Naive B cell (primary cell): Measurements from ENCODE around the gene STK24. TPM values are rescaled to one million over a fixed set of nuclear protein-coding genes. Genes with fewer than 3 reads are reported as not detected.
A peak's percentile ranks its signal among the peaks of the same experiment; 100 is the strongest.

ENCODE experiments used
- ATAC-seq, 2 donors: fragments of 150-1000 bp; cut with Tn5 transposase; 2 replicates each; pipeline ENCODE4 v1.10.0; 2021; ENCODE audit warnings: low read depth in 2 of 2, mild to moderate bottlenecking in 2 of 2, moderate library complexity in 2 of 2
- DNase-seq: peaks from one replicate; pipeline ENCODE4 v3.0.0; 2022
- H3K27ac Mint-ChIP-seq, 6 donors: one replicate each; pipeline ENCODE4 v1.8.0; 2020 to 2022; ENCODE audit warnings: mild to moderate bottlenecking in 6 of 6, mixed read lengths in 6 of 6, moderate library complexity in 5 of 6, inconsistent platforms in 2 of 6
- H3K27me3 Mint-ChIP-seq, 3 donors: one replicate each; pipeline ENCODE4 v1.8.0; 2021 to 2022; ENCODE audit warnings: mixed read lengths in 3 of 3, mild to moderate bottlenecking in 1 of 3
- H3K36me3 Mint-ChIP-seq, 2 donors: one replicate each; pipeline ENCODE4 v1.8.0; 2020 to 2022; ENCODE audit warnings: mixed read lengths in 2 of 2, inconsistent platforms in 1 of 2, mild to moderate bottlenecking in 1 of 2
- H3K4me1 Mint-ChIP-seq, 3 donors: one replicate each; pipeline ENCODE4 v1.8.0; 2020 to 2022; ENCODE audit warnings: mixed read lengths in 3 of 3, inconsistent platforms in 1 of 3, mild to moderate bottlenecking in 1 of 3, moderate library complexity in 1 of 3
- H3K4me3 Mint-ChIP-seq, 8 donors: one replicate each; pipeline ENCODE4 v1.8.0; 2020 to 2022; ENCODE audit warnings: mild to moderate bottlenecking in 8 of 8, mixed read lengths in 8 of 8, moderate library complexity in 8 of 8, inconsistent platforms in 2 of 8
- H3K9me3 Mint-ChIP-seq, 7 donors: one replicate each; pipeline ENCODE4 v1.8.0; 2020 to 2022; ENCODE audit warnings: mixed read lengths in 7 of 7, mild to moderate bottlenecking in 5 of 7, inconsistent platforms in 2 of 7, moderate library complexity in 1 of 7
- polyA plus RNA-seq, 6 donors: library from polyadenylated mRNA; unstranded; fragments of 300-500 nt; fragmentation: Illumina TruSeq; gene quantifications; one replicate each; pipeline ENCODE4 v1.2.3, GENCODE V29; 2021; ENCODE audit warnings: low read depth in 6 of 6

STK24 gene
- polyA plus RNA-seq, 6 donors from 2014 or later, result 30.2 to 63.1 (median 37.2) TPM

DNA sequence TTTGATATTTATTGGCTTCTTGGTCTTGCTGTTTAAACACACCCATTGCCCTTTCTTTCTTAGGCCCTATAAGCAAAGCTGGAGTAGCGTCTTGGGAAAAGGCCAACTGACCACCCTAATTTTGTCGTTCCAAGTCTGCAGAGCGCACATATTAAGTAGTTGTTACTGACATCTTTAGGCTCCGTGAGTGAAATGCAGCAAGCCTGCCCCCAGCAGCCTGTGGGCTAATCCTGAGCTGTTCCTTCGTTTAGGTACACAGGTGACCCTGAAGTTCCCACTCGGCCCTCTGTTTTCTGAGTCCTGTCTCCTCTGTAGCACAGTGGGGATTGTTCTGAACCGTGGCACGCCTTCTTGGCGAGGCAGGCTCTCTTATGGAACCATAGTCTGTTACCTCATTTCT lies 170.5 kb downstream of the STK24 start:
- H3K27ac Mint-ChIP-seq, result no peak overlapping the region
- H3K4me3 Mint-ChIP-seq, result peak overlapping the region in 1 of 8 donors; percentile 54
- DNase-seq, result no peak
- H3K4me1 Mint-ChIP-seq, result peaks cover 0 to 4% (median 3%) of the 10 kb centered on the region in 3 donors
- no peak for ATAC-seq
- H3K27me3 Mint-ChIP-seq, result peaks cover 4 to 12% (median 4%) of the 10 kb centered on the region in 3 donors
- no peaks in the 10 kb centered on the region for H3K36me3 Mint-ChIP-seq
- no peaks in the 10 kb centered on the region for H3K9me3 Mint-ChIP-seq

DNA sequence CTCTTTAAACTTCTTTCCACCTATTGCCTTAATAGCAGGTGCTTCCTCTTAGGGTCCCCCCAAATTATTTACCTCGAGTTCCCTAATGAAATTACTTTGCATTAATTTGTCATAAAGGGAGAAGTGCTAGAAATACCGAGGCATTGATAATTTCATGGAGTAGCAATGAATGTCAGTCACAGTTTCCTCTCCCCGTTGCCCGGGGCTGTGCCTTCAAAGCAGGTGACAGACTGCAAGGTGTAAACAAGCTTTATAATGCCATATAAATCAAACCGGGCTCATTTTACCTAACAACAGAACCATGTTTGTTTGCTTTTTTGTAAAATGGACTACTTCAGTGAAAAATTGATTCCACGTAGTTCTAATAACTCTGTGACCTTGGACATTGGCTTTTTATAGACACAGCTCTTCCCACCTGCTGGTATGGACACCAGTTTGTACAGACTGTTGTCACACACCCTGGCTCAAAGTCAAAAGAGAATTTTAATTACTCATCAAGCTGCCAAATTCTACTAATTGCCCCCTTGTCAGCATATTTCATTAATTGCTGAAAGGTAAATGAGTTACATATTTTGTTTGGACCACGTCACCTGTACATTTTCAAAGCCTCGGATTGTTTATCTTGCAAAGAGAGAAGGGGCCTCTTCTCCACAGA lies 171.1 kb downstream of the STK24 start:
- DNase-seq, result no peak
- peaks cover 0 to 12% (median 4%) of the 10 kb centered on the region in 3 donors for H3K27me3 Mint-ChIP-seq
- no peak overlapping the region for H3K4me3 Mint-ChIP-seq
- ATAC-seq, result no peak
- no peaks in the 10 kb centered on the region for H3K9me3 Mint-ChIP-seq
- H3K27ac Mint-ChIP-seq, result peak overlapping the region in 1 of 6 donors; percentile 27
- H3K36me3 Mint-ChIP-seq, result no peaks in the 10 kb centered on the region
- H3K4me1 Mint-ChIP-seq, result no peaks in the 10 kb centered on the region

DNA sequence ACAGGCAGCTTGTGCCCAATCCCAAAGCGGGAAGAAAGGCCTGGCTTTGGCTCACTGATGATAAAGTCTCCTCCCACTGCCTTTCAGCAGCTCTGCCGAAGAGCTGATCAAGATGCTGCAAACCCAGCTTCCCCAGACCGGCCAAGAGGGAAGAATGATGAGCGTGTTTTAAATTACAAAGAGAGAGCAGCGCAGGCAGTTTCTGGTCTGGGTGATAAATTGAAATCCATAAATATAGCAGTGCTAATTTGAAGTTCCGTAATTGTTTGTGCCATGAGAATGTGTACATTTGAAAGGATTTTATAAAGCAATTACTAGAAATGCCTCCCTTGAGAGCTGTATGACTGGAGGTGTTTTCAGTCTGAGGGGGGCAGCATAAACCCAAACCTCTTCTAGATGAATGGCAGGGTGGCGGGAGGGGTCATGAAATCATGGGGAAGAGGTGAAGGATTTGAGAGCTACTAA lies 171.8 kb downstream of the STK24 start:
- Mint-ChIP-seq H3K27ac (peak overlapping the region in 1 of 6 donors; percentile 27), H3K27me3 (peaks cover 0 to 10% (median 4%) of the 10 kb centered on the region in 3 donors), H3K9me3 (no peaks in the 10 kb centered on the region), H3K4me1 (no peaks in the 10 kb centered on the region), H3K36me3 (no peaks in the 10 kb centered on the region), H3K4me3 (no peak overlapping the region)
- DNase-seq, result no peak
- ATAC-seq, result no peak

DNA sequence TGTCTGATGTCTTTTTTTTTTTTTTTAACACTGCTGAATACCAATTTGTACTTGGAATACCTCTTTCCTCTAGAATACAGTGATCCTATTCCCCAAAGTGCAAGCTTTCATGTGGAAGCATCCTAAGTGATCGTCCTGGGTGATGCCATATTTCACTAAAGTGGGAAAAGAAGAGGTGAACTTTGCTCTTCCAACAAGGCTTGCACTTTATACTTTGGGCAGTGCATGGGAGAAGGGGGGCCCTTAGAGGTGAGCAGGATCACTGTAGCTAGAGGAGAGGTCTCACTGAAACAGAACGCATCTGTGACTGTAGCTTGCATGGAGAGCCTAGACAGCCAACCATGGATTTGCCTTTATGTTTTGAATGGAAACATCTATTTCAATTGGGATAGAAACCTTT lies 173.8 kb downstream of the STK24 start:
- H3K4me1 Mint-ChIP-seq, result no peaks in the 10 kb centered on the region
- ATAC-seq (no peak), DNase-seq (no peak)
- no peak overlapping the region for H3K4me3 Mint-ChIP-seq
- H3K36me3 Mint-ChIP-seq, result no peaks in the 10 kb centered on the region
- H3K27ac Mint-ChIP-seq, result no peak overlapping the region
- H3K27me3 Mint-ChIP-seq, result peaks cover 0 to 5% (median 4%) of the 10 kb centered on the region in 3 donors
- no peaks in the 10 kb centered on the region for H3K9me3 Mint-ChIP-seq

DNA sequence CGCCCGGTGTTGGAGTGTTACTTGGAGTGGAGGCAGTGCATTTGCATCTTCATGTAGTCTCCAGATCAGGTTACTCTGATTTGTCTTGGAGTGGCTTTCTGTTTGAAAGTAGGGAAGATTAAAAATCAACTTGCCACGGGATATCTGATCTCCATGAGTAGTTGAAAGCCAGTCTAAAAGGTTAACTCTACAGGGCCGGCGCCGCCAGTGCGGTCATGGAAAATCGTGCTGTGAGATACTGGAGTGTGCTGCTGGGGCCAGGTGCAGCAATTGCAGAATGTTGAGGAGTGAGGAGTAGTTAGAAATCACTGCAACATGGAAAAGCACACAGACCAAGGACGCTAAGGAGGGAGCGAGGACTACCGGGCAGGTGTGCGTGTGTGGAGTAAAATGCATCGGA lies 175.0 kb downstream of the STK24 start:
- H3K27me3 Mint-ChIP-seq, result peaks cover 0 to 8% (median 5%) of the 10 kb centered on the region in 3 donors
- H3K4me3 Mint-ChIP-seq, result no peak overlapping the region
- no peak overlapping the region for H3K27ac Mint-ChIP-seq
- ATAC-seq (no peak), DNase-seq (no peak)
- H3K9me3 Mint-ChIP-seq, result no peaks in the 10 kb centered on the region
- no peaks in the 10 kb centered on the region for H3K36me3 Mint-ChIP-seq
- no peaks in the 10 kb centered on the region for H3K4me1 Mint-ChIP-seq

DNA sequence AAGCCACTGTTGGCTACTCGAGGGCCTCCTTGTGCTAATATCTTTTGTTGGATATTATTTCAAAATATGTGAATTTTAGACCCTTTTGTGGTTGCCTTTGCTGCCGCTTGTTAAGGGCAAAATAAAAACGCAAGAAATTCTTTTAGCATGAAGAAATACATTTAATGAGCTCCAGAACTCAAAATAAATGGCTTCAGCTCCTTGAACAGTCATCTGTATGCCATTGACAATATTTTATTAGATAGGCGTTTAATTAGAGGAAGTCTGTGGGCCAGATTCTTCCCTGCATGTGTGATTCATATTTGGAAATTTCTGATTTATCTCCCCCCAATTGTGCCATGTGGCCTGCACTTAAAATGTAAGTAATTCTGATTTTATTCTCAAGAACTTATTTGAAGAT lies 177.2 kb downstream of the STK24 start:
- DNase-seq (no peak), ATAC-seq (no peak)
- Mint-ChIP-seq H3K27ac (no peak overlapping the region), H3K9me3 (no peaks in the 10 kb centered on the region), H3K27me3 (peaks cover 0 to 14% (median 5%) of the 10 kb centered on the region in 3 donors), H3K4me3 (no peak overlapping the region), H3K36me3 (no peaks in the 10 kb centered on the region), H3K4me1 (no peaks in the 10 kb centered on the region)

DNA sequence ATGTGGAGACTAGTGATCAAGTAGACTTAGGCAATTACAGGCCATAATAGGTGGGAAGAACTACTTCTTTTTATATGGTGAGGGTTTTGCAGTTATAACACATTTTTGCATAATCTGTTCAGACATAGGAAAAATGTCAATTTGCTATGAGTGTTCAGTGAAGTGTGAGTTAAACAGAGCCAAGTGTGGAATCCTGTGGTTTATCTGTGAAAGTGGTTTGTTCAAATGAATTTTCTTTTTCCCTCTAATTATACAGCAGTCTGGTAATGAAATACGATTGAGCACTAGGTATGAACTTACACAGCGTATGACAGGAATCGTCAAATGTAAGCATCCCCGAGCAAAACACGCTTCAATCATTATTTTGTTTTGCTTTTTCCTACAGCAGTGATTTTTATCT lies 178.3 kb downstream of the STK24 start:
- Mint-ChIP-seq H3K36me3 (no peaks in the 10 kb centered on the region), H3K27ac (no peak overlapping the region), H3K9me3 (no peaks in the 10 kb centered on the region), H3K4me1 (no peaks in the 10 kb centered on the region), H3K27me3 (peaks cover 0 to 14% (median 5%) of the 10 kb centered on the region in 3 donors), H3K4me3 (no peak overlapping the region)
- DNase-seq (no peak), ATAC-seq (no peak)

DNA sequence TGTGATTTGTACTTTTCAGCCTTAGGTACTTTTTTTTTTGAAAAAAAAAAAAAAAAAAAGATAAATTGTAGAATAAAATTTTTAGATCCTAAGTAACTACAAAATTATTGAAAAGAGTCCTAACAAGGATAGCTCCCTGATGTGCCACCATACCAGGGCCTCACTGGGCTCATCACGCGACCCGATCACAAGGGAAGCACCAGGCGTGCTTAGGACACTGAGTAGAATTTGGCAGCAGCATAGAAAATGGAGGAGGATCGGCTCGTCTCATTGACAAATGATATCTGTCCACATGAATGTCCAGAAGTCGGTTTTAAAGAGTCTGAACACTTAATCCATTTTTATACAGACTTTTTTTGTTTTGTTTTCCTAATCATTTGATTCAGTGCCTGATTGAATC lies 179.0 kb downstream of the STK24 start:
- Mint-ChIP-seq H3K36me3 (no peaks in the 10 kb centered on the region), H3K4me1 (no peaks in the 10 kb centered on the region), H3K4me3 (no peak overlapping the region), H3K27ac (no peak overlapping the region), H3K27me3 (peaks cover 0 to 10% (median 5%) of the 10 kb centered on the region in 3 donors), H3K9me3 (no peaks in the 10 kb centered on the region)
- DNase-seq, result no peak
- no peak for ATAC-seq

DNA sequence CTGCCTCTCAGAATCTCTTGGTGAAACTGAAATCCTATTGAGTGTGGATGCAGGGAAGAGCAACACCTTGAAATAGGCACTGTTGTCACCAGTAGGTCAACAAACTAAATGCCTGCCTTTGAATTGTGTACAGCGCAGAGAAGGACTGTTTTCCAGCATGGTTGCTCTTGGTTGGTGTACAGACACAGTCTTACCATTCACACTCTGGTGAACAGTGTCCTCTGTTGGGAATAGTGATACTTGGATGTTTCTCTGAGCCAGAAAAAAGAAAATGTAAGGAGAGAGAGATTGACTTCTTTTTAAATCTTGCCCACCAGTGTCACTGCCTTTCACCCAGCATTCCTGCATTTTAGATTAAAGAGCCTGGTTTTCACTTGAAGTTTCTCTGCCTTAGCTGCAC lies 179.7 kb downstream of the STK24 start:
- Mint-ChIP-seq H3K36me3 (no peaks in the 10 kb centered on the region), H3K27me3 (peaks cover 0 to 10% (median 5%) of the 10 kb centered on the region in 3 donors), H3K4me3 (no peak overlapping the region), H3K9me3 (no peaks in the 10 kb centered on the region), H3K4me1 (no peaks in the 10 kb centered on the region), H3K27ac (no peak overlapping the region)
- no peak for DNase-seq
- no peak for ATAC-seq

DNA sequence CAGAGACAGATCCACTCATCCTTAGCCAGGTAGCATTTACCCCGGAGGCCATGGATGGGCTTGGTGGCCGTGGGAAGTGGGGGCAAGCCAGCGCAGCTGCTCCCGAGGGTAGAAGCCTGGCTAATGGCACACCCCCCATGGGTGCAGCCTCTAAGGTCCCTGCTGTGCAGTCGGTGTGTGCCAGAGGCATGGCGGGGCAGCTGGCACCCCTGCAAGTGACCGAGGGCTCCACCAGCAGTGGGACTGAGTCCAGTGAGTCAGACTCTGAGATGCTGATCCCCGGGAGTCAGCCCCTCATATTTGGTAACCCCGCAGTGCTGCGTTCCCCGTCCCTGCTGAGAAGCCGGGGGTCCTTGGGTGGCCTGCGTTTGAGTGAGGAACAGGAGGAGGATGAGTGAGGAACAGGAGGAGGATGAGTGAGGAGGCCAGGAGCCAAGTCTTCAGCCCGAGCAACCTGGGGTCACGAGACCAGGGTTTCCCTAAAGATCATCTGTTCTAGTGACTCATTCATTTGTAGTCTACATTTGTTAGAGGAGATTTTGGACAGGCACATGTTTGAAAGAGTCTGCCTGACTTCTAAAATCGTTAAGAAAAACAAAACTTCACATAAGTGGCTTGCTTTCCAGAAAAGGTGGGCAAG lies 180.7 kb downstream of the STK24 start:
- H3K9me3 Mint-ChIP-seq, result no peaks in the 10 kb centered on the region
- DNase-seq, result no peak

More for the DNA sequence above, 180.7 kb downstream of the STK24 start:
- Mint-ChIP-seq H3K4me1 (no peaks in the 10 kb centered on the region), H3K36me3 (no peaks in the 10 kb centered on the region), H3K4me3 (no peak overlapping the region), H3K27me3 (peaks cover 0 to 10% (median 5%) of the 10 kb centered on the region in 3 donors), H3K27ac (no peak overlapping the region)
- no peak for ATAC-seq

Other genes starting within 250 kb of the STK24 start
- gene SLC15A1, start 175.6 kb upstream of the STK24 start, polyA plus RNA-seq, result not detected